ENCODE measurements around the gene FHOD1. TPM values are rescaled to one million over a fixed set of nuclear protein-coding genes. Genes with fewer than 3 reads are reported as not detected.

FHOD1 gene
- total and polyA plus RNA-seq, 9 of the 15 experiments (the other 6 are each of a cell fraction or from before 2014, with no cell fraction given), result 18.7 to 126 (median 32.3) TPM

DNA sequence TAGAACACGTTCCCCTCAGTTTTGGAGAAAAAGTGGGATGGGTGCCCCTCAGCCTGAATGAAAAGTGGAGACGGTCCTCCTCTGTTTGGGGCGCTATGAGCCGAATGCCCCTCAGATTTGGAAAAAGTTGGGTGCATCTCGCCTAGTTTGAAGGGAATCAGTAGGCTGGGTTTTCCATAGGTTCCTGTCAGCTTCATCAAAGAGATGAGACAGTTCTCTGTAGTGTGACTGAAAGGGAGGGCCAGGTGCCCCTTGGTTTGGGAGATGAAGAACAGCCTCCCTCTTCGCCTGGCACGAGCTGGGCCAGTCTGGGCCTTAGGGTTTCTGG is 756 bp upstream of the FHOD1 start:
- ChIA-PET POLR2A (interaction anchor here (0.6 to 1.2 kb wide), 6 partner anchors 9 to 233 kb away, joined by 3 to 5 read pairs (median 4); partner anchors contain the start of gene ATP6V0D1), CTCF (ENCODE audit: low intra/inter-chr PET ratio) (no interaction called here)
- Histone ChIP-seq H3K9ac (ENCODE audit: insufficient read depth in 1 of 2, low read depth in 2 of 2, low read length in 2 of 2) (peak overlapping the region; percentile 63 to 91), H3K9me1 (ENCODE audit: control insufficient read depth, insufficient read depth, low read length) (no peaks in the 10 kb centered on the region), H3K4me3 (peak overlapping the region; percentile 43), H2AFZ (ENCODE audit: low read depth, low read length) (peak overlapping the region; percentile 86), H3K4me2 (ENCODE audit: insufficient read depth, low read length) (peak overlapping the region; percentile 76), H3K4me1 (replicated peaks in 1 of 2; ENCODE audit: control insufficient read depth in 2 of 2, insufficient read depth in 2 of 2, low read length in 2 of 2) (peaks cover 42 to 64% of the 10 kb centered on the region in 2 experiments), H3K27me3 (ENCODE audit: control insufficient read depth in 2 of 2, insufficient read depth in 2 of 2, low read length in 2 of 2) (no peaks in the 10 kb centered on the region), H3K9me3 (replicated peaks; ENCODE audit: control insufficient read depth, insufficient read depth, low read depth, low read length) (no peaks in the 10 kb centered on the region), H4K20me1 (replicated peaks; ENCODE audit: control insufficient read depth, insufficient read depth, low read length) (no peaks in the 10 kb centered on the region), H3K27ac (ENCODE audit: extremely low read depth, low read depth, low read length) (peak overlapping the region; percentile 49), H3K79me2 (ENCODE audit: control insufficient read depth, insufficient read depth, low read length) (peaks cover 42% of the 10 kb centered on the region), H3K36me3 (ENCODE audit: control insufficient read depth, insufficient read depth, low read length) (peaks cover 16% of the 10 kb centered on the region; the same call in 1 of the 3 replicates)
- FAIRE-seq (no peak), DNase-seq (ENCODE audit: extremely low read depth in 1 of 4, low spot score in 3 of 4) (no peak), ATAC-seq (no peak)
- BruUV-seq (replicated peaks), result TSS peak; percentile 43
- in situ Hi-C loops (cut with MboI), result no loop called here
- 21% methylated on average over 7 of the region's 7 CpGs for WGBS (ENCODE audit: insufficient coverage, low coverage, missing lambda C conversion rate)
- intact Hi-C loops (cut with micrococcal nuclease), result loop anchor here (5.0 to 10.0 kb wide), 2 partner anchors 273 to 296 kb away; no protein-coding TSS in a partner anchor
- no peak for TF ChIP-seq ZKSCAN3 (CRISPR knock-in tag; IDR thresholded peaks at IDR 0.05)
- no peak for TF ChIP-seq FOXA1 (IDR thresholded peaks at IDR 0.05; ENCODE audit: borderline replicate concordance)
- TF ChIP-seq TRIM24 (IDR thresholded peaks at IDR 0.05), result 0 out of 4 replicates have a peak, but pooled peaks of 1 of the 2 experiments have one; percentile 1
- 0 out of 2 replicates have a peak, but pooled peaks have one; percentile 6 for TF ChIP-seq NR2C2 (CRISPR knock-in tag; IDR thresholded peaks at IDR 0.05)
- TF ChIP-seq NR2C2 (tag; IDR thresholded peaks at IDR 0.05), result no peak
- TF ChIP-seq, protein P1, sequence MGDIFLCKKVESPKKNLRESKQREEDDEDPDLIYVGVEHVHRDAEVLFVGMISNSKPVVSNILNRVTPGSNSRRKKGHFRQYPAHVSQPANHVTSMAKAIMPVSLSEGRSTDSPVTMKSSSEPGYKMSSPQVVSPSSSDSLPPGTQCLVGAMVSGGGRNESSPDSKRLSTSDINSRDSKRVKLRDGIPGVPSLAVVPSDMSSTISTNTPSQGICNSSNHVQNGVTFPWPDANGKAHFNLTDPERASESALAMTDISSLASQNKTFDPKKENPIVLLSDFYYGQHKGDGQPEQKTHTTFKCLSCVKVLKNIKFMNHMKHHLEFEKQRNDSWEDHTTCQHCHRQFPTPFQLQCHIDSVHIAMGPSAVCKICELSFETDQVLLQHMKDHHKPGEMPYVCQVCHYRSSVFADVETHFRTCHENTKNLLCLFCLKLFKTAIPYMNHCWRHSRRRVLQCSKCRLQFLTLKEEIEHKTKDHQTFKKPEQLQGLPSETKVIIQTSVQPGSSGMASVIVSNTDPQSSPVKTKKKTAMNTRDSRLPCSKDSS (IDR thresholded peaks at IDR 0.05; ENCODE audit: low read depth, partially characterized antibody), result peak; percentile 12
- TF ChIP-seq, protein P2, sequence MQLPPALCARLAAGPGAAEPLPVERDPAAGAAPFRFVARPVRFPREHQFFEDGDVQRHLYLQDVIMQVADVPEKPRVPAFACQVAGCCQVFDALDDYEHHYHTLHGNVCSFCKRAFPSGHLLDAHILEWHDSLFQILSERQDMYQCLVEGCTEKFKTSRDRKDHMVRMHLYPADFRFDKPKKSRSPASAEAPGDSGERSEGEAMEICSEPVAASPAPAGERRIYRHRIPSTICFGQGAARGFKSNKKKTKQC (CRISPR knock-in tag; IDR thresholded peaks at IDR 0.05), result no peak
- TF ChIP-seq, protein P3, sequence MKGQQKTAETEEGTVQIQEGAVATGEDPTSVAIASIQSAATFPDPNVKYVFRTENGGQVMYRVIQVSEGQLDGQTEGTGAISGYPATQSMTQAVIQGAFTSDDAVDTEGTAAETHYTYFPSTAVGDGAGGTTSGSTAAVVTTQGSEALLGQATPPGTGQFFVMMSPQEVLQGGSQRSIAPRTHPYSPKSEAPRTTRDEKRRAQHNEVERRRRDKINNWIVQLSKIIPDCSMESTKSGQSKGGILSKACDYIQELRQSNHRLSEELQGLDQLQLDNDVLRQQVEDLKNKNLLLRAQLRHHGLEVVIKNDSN (CRISPR knock-in tag; IDR thresholded peaks at IDR 0.05), result peak; percentile 34; the same call in 1 of the 2 replicates
- TF ChIP-seq, protein P4, sequence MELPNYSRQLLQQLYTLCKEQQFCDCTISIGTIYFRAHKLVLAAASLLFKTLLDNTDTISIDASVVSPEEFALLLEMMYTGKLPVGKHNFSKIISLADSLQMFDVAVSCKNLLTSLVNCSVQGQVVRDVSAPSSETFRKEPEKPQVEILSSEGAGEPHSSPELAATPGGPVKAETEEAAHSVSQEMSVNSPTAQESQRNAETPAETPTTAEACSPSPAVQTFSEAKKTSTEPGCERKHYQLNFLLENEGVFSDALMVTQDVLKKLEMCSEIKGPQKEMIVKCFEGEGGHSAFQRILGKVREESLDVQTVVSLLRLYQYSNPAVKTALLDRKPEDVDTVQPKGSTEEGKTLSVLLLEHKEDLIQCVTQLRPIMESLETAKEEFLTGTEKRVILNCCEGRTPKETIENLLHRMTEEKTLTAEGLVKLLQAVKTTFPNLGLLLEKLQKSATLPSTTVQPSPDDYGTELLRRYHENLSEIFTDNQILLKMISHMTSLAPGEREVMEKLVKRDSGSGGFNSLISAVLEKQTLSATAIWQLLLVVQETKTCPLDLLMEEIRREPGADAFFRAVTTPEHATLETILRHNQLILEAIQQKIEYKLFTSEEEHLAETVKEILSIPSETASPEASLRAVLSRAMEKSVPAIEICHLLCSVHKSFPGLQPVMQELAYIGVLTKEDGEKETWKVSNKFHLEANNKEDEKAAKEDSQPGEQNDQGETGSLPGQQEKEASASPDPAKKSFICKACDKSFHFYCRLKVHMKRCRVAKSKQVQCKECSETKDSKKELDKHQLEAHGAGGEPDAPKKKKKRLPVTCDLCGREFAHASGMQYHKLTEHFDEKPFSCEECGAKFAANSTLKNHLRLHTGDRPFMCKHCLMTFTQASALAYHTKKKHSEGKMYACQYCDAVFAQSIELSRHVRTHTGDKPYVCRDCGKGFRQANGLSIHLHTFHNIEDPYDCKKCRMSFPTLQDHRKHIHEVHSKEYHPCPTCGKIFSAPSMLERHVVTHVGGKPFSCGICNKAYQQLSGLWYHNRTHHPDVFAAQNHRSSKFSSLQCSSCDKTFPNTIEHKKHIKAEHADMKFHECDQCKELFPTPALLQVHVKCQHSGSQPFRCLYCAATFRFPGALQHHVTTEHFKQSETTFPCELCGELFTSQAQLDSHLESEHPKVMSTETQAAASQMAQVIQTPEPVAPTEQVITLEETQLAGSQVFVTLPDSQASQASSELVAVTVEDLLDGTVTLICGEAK (IDR thresholded peaks at IDR 0.05), result 0 out of 2 replicates have a peak, but pooled peaks have one; percentile 6
- TF ChIP-seq, protein P4 (CRISPR knock-in tag; IDR thresholded peaks at IDR 0.05), result no peak

Measured in K562 (cell line).